ENCODE data around the gene POU6F2.

DNA sequence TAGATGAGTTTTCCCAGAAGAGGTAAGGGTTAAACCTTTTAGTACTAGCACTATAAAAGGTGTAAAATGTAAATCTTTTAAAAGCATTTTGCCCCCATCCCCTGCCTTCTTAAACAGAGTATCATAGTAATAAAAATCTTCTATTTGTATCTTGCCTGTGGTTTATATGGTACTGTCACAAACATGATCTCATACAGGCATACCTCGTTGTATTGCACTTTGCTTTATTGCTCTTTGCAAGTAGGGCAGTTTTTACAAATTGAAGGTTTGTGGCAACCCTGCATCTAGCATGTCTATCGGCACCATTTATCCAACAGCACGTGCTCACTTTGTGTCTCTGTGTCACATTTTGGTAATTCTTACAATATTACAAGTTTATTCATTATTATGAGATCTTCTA lies 389.7 kb downstream of the POU6F2 start:
- TF ChIP-seq, protein P1, sequence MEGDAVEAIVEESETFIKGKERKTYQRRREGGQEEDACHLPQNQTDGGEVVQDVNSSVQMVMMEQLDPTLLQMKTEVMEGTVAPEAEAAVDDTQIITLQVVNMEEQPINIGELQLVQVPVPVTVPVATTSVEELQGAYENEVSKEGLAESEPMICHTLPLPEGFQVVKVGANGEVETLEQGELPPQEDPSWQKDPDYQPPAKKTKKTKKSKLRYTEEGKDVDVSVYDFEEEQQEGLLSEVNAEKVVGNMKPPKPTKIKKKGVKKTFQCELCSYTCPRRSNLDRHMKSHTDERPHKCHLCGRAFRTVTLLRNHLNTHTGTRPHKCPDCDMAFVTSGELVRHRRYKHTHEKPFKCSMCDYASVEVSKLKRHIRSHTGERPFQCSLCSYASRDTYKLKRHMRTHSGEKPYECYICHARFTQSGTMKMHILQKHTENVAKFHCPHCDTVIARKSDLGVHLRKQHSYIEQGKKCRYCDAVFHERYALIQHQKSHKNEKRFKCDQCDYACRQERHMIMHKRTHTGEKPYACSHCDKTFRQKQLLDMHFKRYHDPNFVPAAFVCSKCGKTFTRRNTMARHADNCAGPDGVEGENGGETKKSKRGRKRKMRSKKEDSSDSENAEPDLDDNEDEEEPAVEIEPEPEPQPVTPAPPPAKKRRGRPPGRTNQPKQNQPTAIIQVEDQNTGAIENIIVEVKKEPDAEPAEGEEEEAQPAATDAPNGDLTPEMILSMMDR (IDR thresholded peaks at IDR 0.05) = no peak
- no peak for TF ChIP-seq POLR2A (IDR thresholded peaks at IDR 0.05)
